Measurements from ENCODE around the gene RHBDL3.
"Not testable (repeated sequence)": the region's sequence is repeated elsewhere in the genome, so short reads cannot be mapped to it uniquely, and the experiment has no call there.

RHBDL3 gene

GRCh38 chr17:32350666-32351418 is 85.2 kb downstream of the RHBDL3 start:
- Histone ChIP-seq H3K4me1 (peaks cover 13% of the 10 kb centered on the region), H3K27me3 (ENCODE audit: low read depth) (no peaks in the 10 kb centered on the region), H3K4me3 (peak overlapping the region; percentile 92), H3K36me3 (replicated peaks) (peaks cover 46% of the 10 kb centered on the region), H3K9me3 (no peaks in the 10 kb centered on the region)
- in situ Hi-C loops (cut with MboI; ENCODE audit: low sequenced_read_pairs) = loop anchor here (25.0 kb wide), 1 partner anchor 364 kb away; no protein-coding TSS in a partner anchor
- DNase-seq (ENCODE audit: low spot score in 2 of 2) = peak; percentile 44 to 53

DNA sequence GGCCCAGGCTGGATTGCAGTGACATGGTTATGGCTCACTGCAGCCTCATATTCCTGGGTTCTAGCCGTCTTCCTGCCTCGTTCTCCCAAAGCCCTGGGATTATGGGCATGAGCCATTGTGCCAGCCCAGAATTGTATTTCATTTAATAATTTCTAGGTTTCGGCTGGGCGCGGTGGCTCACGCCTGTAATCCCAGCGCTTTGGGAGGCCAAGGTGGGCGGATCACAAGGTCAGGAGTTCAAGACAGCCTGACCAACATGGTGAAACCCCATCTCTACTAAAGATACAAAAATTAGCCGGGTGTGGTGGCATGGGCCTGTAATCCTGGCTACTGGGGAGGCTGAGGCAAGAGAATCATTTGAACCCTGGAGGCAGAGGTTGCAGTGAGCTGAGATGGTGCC is 87.1 kb downstream of the RHBDL3 start:
- Histone ChIP-seq H3K4me3 (peak overlapping the region; percentile 92), H3K36me3 (replicated peaks) (peaks cover 60% of the 10 kb centered on the region), H3K4me1 (peaks cover 13% of the 10 kb centered on the region)
- DNase-seq (ENCODE audit: low spot score in 2 of 2); H3K9me3 ChIP-seq; H3K27me3 ChIP-seq (ENCODE audit: low read depth): not testable (repeated sequence)
- in situ Hi-C loops (cut with MboI; ENCODE audit: low sequenced_read_pairs) = loop anchor here (25.0 kb wide), 1 partner anchor 365 kb away; no protein-coding TSS in a partner anchor

DNA sequence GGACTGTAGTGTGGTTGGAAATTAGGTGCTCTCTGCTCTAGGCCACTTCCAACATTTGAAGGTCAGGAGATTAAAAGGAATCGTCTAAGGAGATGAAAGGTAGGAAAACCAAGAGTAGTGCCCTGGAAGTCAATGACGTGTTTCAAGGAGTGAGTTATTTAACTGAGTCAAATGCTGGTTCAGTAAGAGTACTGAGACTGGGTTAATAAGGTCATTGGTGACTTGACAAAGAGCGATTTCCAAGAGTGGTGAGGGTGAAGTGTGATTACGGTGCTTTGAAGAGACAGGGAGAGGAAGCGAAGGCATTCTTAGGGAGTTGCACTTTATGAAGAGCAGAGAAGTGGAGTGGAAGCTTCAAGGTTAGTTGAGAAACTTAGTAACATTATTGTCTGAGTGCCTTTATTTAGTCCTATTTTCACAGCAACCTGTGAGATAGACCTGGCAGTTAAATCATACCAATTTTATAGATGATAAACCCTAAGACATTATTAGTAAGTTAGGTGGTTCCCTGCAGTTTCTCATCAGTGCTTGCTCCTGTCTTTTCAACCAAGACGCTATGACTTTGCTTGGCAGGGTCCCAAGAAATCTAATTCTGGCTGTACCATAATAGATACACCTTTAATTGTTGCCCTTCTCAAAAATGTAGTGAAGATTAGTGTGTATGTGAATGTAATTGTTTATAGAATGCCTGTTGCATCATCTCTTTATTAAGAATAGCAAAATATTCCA is 90.2 kb downstream of the RHBDL3 start:
- Histone ChIP-seq H3K36me3 (replicated peaks) (peaks cover 88% of the 10 kb centered on the region), H3K4me3 (no peak overlapping the region)
- DNase-seq (ENCODE audit: low spot score in 2 of 2) = no peak

GRCh38 chr17:32356378-32356743 is 90.7 kb downstream of the RHBDL3 start:
- in situ Hi-C loops (cut with MboI; ENCODE audit: low sequenced_read_pairs) = loop anchor here (25.0 kb wide), 1 partner anchor 369 kb away; no protein-coding TSS in a partner anchor
- no peaks in the 10 kb centered on the region for H3K27me3 ChIP-seq (ENCODE audit: low read depth)
- no peak for DNase-seq (ENCODE audit: low spot score in 2 of 2)
- no peak overlapping the region for H3K4me3 ChIP-seq
- H3K36me3 ChIP-seq (replicated peaks) = peaks cover 93% of the 10 kb centered on the region
- H3K4me1 ChIP-seq = peaks cover 5% of the 10 kb centered on the region; the same call in 1 of the 2 replicates
- H3K9me3 ChIP-seq = no peaks in the 10 kb centered on the region

More for the DNA sequence above, 90.2 kb downstream of the RHBDL3 start:
- Histone ChIP-seq H3K27me3 (ENCODE audit: low read depth) (no peaks in the 10 kb centered on the region), H3K4me1 (peaks cover 5% of the 10 kb centered on the region; the same call in 1 of the 2 replicates), H3K9me3 (no peaks in the 10 kb centered on the region)
- in situ Hi-C loops (cut with MboI; ENCODE audit: low sequenced_read_pairs) = loop anchor here (25.0 kb wide), 1 partner anchor 369 kb away; no protein-coding TSS in a partner anchor

- H3K4me3 ChIP-seq = no peak overlapping the region
- in situ Hi-C loops (cut with MboI; ENCODE audit: low sequenced_read_pairs) = loop anchor here (25.0 kb wide), 1 partner anchor 369 kb away; no protein-coding TSS in a partner anchor
- H3K9me3 ChIP-seq = no peaks in the 10 kb centered on the region
- H3K27me3 ChIP-seq (ENCODE audit: low read depth) = no peaks in the 10 kb centered on the region
- DNase-seq (ENCODE audit: low spot score in 2 of 2) = no peak
- peaks cover 5% of the 10 kb centered on the region; the same call in 1 of the 2 replicates for H3K4me1 ChIP-seq
- H3K36me3 ChIP-seq (replicated peaks) = peaks cover 93% of the 10 kb centered on the region
Measured at GRCh38 chr17:32356750-32357149, 91.1 kb downstream of the RHBDL3 start.

DNA sequence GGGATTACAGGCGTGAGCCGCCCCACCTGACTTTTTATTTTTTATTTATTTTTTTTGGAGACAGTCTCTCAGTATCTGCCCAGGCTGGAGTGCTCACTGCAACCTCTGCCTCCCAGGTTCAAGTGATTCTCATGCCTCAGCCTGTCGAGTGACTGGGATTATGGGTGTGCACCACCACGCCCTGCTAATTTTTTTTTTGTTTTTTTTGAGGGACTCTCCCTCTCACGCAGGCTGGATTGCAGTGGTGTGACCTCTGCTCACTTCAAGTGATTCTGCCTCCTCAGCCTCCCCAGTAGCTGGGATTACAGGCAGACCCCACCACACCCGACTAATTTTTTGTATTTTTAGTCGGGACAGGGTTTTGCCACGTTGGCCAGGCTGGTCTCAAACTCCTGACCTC is 92.0 kb downstream of the RHBDL3 start:
- no peak for DNase-seq (ENCODE audit: low spot score in 2 of 2)
- in situ Hi-C loops (cut with MboI; ENCODE audit: low sequenced_read_pairs) = loop anchor here (25.0 kb wide), 1 partner anchor 370 kb away; no protein-coding TSS in a partner anchor
- peaks cover 93% of the 10 kb centered on the region for H3K36me3 ChIP-seq (replicated peaks)
- H3K4me1 ChIP-seq = peaks cover 5% of the 10 kb centered on the region; the same call in 1 of the 2 replicates
- H3K4me3 ChIP-seq = no peak overlapping the region
- H3K9me3 ChIP-seq = no peaks in the 10 kb centered on the region
- no peaks in the 10 kb centered on the region for H3K27me3 ChIP-seq (ENCODE audit: low read depth)

DNA sequence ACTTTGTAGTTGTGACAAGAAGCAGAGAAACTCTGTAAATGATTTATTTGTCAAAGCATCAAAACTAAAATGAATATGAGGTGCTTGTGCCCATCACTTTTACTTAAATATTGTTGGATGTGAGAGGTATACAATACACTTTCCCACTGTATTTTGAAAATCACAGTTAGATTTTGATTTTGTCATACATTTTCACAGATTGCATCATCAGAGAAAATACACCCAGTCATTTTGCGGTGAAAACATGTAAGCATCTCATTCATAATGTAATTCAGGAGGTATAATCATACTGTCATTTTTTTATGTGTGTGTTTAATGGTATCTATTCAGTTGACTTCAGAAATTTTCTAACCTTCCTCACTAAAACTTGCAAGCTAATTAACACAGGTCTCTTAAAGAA is 95.6 kb downstream of the RHBDL3 start:
- Histone ChIP-seq H3K4me1 (no peaks in the 10 kb centered on the region), H3K9me3 (no peaks in the 10 kb centered on the region), H3K4me3 (no peak overlapping the region), H3K27me3 (ENCODE audit: low read depth) (no peaks in the 10 kb centered on the region), H3K36me3 (replicated peaks) (peaks cover 92% of the 10 kb centered on the region)
- in situ Hi-C loops (cut with MboI; ENCODE audit: low sequenced_read_pairs) = loop anchor here (25.0 kb wide), 1 partner anchor 374 kb away; no protein-coding TSS in a partner anchor
- DNase-seq (ENCODE audit: low spot score in 2 of 2) = no peak

- no peak for DNase-seq (ENCODE audit: low spot score in 2 of 2)
- no peaks in the 10 kb centered on the region for H3K27me3 ChIP-seq (ENCODE audit: low read depth)
- H3K36me3 ChIP-seq (replicated peaks) = peaks cover 83% of the 10 kb centered on the region
- H3K4me1 ChIP-seq = no peaks in the 10 kb centered on the region
- in situ Hi-C loops (cut with MboI; ENCODE audit: low sequenced_read_pairs) = loop anchor here (25.0 kb wide), 1 partner anchor 383 kb away; no protein-coding TSS in a partner anchor
- no peak overlapping the region for H3K4me3 ChIP-seq
- no peaks in the 10 kb centered on the region for H3K9me3 ChIP-seq
Measured at GRCh38 chr17:32370426-32370825, 104.8 kb downstream of the RHBDL3 start.
